ENCODE measurements around the gene TEKT3. TPM values are rescaled to one million over a fixed set of nuclear protein-coding genes. Genes with fewer than 3 reads are reported as not detected.

The TEKT3 gene
- total RNA-seq, 1 experiment from 2014 or later = not detected

DNA sequence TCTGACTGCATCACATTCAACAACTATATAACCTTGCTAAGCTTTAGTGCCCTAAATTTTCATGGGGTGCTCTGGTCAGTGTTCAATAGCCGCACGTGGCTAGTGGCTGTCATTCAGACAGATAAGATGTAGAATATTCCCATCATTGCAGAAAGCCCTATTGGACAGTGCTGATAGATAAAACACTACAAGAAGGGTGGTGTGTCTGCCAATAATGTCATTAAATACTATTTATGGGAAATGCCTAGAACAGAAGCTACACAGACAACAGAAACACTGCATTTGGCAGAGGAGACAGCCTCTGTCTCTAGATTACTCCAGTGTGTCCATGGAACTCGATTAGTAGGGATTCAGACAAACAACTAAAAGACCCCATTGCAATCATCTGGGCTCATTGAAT lies 47.8 kb downstream of the TEKT3 start:
- no peak for DNase-seq (ENCODE audit: low spot score)

GRCh38 chr17:15291674-15292361 lies 49.6 kb downstream of the TEKT3 start:
- DNase-seq (ENCODE audit: low spot score) = no peak

- DNase-seq (ENCODE audit: low spot score) = no peak
Observed at GRCh38 chr17:15290605-15291004, 50.8 kb downstream of the TEKT3 start.

GRCh38 chr17:15289285-15290183 lies 51.9 kb downstream of the TEKT3 start:
- DNase-seq (ENCODE audit: low spot score) = no peak

DNA sequence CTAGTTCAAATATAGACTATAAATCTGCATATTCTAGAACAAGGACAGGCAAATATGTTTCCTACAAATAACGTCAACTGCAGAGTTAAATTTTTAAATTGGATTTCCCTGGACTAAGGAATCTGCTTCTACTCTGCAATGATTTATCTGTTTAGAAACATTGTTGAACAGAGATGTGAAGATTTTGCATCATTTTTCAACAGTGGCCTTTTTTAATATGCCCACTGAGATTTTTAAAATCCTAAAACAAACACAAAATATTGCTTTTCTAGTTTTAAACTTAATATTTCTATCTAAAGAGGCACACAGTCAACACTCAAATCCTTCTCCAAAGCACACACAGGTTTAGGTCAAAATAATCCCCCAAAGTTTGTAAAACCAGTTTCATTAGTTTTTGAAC lies 52.5 kb downstream of the TEKT3 start:
- DNase-seq (ENCODE audit: low spot score) = no peak

DNA sequence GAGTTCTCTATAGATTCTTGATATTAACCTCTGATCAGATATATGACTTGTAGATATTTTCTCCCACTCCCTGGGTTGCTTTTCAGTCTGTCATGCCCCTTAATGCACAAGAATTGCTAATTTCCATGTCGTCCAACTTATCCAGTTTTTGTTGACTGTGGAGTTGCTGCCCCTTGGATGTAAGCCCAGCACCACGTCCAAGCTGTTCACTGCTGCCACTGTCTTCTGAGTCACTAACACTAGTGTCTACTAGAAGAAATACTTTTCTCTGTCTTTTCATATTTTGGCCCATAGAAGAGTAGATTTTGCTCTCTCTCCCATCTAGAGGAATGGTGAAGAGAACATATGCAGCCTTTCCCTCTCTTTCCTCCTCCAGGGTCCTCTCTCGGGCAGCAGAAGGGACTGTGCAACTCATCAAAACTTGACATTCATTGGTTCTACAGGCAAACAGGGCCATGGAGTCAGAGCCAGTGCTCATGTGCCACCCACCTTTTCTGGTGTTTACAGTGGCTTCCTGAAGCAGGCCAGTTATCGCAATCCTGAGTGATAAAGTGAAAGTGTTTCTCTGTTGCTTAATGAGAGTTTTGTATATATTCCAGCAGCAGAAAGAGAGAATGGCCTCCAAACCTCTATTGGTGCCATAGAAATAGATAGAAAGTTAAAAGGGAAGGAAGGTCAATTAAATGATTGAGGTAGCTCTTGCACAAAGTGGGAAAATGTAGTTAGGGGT lies 53.7 kb downstream of the TEKT3 start:
- DNase-seq (ENCODE audit: low spot score) = no peak

- no peak for DNase-seq (ENCODE audit: low spot score)
Observed at GRCh38 chr17:15285466-15285865, 55.9 kb downstream of the TEKT3 start.

DNA sequence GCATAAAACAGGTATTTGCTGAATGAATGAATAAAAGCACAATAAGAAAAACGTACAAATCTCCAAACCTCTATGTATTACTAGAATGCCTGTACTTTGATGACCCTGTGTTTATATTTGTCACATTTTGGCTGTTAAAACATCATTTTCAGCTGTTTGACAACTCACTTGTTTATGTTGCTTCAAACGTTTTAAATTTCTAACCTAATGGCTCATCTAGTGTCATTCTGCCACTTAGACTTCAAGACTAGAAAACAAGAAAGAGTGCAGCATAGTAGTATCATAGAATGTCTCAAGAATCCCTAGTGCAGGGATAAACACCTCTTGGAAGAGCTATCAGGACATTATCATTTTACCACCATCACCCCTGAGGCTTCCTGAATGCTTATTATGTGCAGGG lies 56.9 kb downstream of the TEKT3 start:
- DNase-seq (ENCODE audit: low spot score) = no peak

- DNase-seq (ENCODE audit: low spot score) = no peak
Observed at GRCh38 chr17:15284107-15284506, 57.3 kb downstream of the TEKT3 start.

DNA sequence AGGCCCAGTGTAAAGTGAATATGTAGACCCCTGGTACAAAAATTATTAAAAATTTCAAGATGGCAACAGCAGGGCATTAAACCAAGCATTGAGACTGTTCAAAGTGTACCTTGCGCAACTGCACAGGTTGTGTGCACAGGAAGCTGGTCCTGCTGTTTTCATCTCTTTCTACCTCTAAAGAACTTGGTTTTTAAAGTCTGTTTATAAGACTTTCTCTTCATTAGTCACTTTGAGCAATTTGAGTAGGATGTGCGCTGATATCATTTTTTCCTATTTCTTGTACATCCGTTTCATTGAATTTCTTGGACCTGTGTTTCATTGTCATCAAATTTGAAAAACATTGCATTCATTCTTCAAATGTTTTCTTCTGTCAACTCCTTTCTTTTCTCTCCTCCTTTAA lies 59.5 kb downstream of the TEKT3 start:
- no peak for DNase-seq (ENCODE audit: low spot score)

GRCh38 chr17:15278924-15279477 lies 62.4 kb downstream of the TEKT3 start:
- no peak for DNase-seq (ENCODE audit: low spot score)

DNA sequence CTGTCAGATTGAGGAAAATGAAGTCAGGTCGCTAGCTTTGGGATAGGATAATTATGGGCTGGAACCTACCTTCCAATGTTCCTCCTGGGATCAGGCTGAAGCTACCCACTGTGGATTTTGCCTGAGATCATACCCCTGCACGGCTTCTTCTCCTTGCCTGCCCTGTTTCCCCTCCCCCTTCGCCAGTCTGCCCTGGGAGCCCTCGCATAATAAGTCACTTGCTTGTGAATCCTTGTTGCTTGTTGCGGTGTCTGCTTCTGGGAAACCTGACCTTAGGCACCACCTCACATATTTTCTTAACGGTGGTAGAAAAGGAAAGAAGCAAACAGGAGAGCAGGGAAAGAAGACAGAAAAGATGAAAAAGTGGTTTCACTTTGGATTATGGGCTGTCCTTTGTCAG lies 63.0 kb downstream of the TEKT3 start:
- no peak for DNase-seq (ENCODE audit: low spot score)

GRCh38 chr17:15274017-15274416 lies 67.4 kb downstream of the TEKT3 start:
- no peak for DNase-seq (ENCODE audit: low spot score)

DNA sequence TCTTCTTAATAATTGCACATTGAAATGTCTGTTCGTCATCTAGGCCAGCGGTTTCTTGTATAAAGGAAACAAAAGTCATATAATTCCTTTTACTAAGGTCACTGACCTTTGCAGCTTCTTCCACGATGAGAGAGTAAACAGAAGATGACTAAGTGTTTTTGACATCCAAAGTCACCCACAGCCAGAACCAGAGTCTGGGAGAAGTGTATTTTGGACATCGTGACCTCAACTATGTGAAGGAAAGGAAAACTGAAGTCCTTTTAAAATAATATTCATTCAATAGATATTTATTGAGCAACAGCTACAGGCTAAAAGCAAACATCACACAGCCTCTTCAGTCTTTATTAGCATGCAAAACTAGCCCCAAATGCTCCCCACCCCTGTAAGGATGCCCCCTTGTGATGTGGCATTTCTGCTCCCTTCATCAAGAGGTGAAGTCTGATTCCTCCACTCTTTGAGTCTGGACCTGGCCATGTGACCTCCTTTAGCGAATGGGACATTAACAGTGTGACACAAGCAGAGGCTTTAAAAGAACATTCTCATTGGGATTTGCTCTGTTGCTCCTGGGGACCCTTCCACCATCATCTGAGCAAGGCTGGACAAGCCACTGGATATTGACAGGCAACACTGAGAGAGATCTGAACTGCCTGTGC lies 68.1 kb downstream of the TEKT3 start:
- DNase-seq (ENCODE audit: low spot score) = no peak

DNA sequence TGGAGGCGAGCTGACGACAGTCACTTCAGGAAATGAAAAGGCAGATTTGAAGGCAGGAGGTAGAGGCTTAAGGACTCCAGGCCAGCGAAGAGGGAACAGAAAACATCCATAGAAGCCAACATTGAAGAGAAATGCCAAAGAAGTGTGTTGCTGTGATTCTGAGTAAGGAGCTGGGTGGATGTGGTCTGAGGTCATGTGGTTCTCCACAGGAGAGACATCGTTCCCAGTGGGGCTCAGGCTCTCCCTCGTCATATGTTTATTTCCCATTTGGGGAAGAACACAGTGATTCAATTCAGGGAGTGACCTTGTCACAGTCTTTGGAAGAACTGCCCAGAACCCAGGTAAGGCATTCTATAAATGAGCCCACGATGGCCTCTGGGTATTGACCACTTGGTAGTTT lies 69.7 kb downstream of the TEKT3 start:
- no peak for DNase-seq (ENCODE audit: low spot score)

GRCh38 chr17:15270628-15271381 lies 70.6 kb downstream of the TEKT3 start:
- no peak for DNase-seq (ENCODE audit: low spot score)

- no peak for DNase-seq (ENCODE audit: low spot score)
Observed at GRCh38 chr17:15269780-15270089, 71.7 kb downstream of the TEKT3 start.

DNA sequence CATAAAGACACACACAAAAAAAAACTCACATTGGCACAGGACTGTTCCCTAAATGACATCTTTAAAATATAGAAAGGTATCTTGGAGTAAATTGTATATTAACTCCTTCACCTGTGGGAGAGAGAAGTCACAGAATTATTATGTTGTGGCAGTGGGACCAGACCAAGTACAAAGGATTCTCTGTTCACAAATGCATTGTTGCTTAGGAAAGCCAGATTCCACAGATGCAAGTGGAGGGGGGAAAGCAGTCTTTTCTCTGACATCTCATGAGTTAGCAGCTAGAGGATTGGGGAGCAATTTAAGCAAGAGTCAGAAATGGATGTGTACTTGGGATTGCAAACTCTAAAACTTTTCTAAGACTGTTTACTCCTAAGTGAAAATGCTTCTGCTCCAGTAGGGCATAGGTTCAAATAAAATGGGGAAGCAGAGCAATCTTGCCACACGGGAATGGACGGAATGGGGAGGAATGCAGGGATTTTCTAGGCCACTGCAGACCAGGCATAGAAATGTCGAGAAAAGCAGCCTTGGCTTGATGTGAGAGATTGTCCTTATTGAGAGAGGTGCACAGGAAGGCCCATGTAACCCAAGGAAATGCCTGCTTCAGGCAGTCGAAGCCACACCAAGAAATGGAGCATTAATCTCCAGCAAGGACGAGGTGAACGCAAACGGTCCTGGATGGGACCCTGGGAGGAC lies 72.2 kb downstream of the TEKT3 start:
- no peak for DNase-seq (ENCODE audit: low spot score)

GRCh38 chr17:15268461-15268860 lies 72.9 kb downstream of the TEKT3 start:
- no peak for DNase-seq (ENCODE audit: low spot score)

- no peak for DNase-seq (ENCODE audit: low spot score)
Observed at GRCh38 chr17:15267996-15268395, 73.4 kb downstream of the TEKT3 start.
